ENCODE data around the gene KRABD2.

GRCh38 chr17:8360260-8360659 lies 16.2 kb downstream of the KRABD2 start:
- no peak for TF ChIP-seq CTCF (conservative IDR thresholded peaks at IDR 0.05; ENCODE audit: low read length)
- TF ChIP-seq EZH2phosphoT487 (IDR thresholded peaks at IDR 0.05; ENCODE audit: borderline replicate concordance, low read depth, low read length) = no peak

Measured in OCI-LY7 (cell line).